CD4-positive, alpha-beta memory T cell (primary cell): Measurements from ENCODE around the gene ZBTB22. TPM values are rescaled to one million over a fixed set of nuclear protein-coding genes. Genes with fewer than 3 reads are reported as not detected.
"Not testable (repeated sequence)": the region's sequence is repeated elsewhere in the genome, so short reads cannot be mapped to it uniquely, and the experiment has no call there.

Source experiments
- CTCF ChIA-PET: fragments of 350-600 bp; sonication (Branson Sonifier 250); formaldehyde crosslinking; loops from one replicate; lab custom pipeline; 2021; ENCODE audit warnings: inconsistent platforms; ENCODE audit not compliant: partially characterized antibody; lab: Charles Lee
- POLR2A ChIA-PET: fragments of 350-600 bp; sonication (Branson Sonifier 250); formaldehyde crosslinking; loops from one replicate; lab custom pipeline; 2021; ENCODE audit not compliant: partially characterized antibody; lab: Charles Lee
- DNase-seq, 5 donors: peaks; one replicate each; pipeline versions ENCODE4 v3.0.0 to v3.0.0-alpha.2; 2020 to 2022; ENCODE audit warnings: mixed read lengths in 1 of 5
- H3K27ac ChIP-seq: one replicate; pipeline ENCODE4 v1.7.0; 2013; ENCODE audit warnings: low read depth, low read length
- H3K27me3 ChIP-seq: 2 replicates; pipeline ENCODE4 v1.7.0; 2013; ENCODE audit warnings: mild to moderate bottlenecking, low read length, moderate library complexity; ENCODE audit not compliant: insufficient read depth
- H3K36me3 ChIP-seq: 2 replicates; pipeline ENCODE4 v1.7.0; 2013; ENCODE audit warnings: mild to moderate bottlenecking, low read length, moderate library complexity; ENCODE audit not compliant: insufficient read depth
- H3K4me1 ChIP-seq: 2 replicates; pipeline ENCODE4 v1.7.0; 2013; ENCODE audit warnings: mild to moderate bottlenecking, low read length, moderate library complexity; ENCODE audit not compliant: insufficient read depth
- H3K4me3 ChIP-seq, 2 donors: one replicate each; pipeline ENCODE4 v1.7.0; 2013; ENCODE audit warnings: low read length in 2 of 2, mild to moderate bottlenecking in 1 of 2
- H3K9me3 ChIP-seq, 2 donors: one replicate each; pipeline ENCODE4 v1.7.0; 2013; ENCODE audit warnings: low read length in 2 of 2, control low read depth in 1 of 2; ENCODE audit not compliant: control insufficient read depth in 1 of 2
- H3K27ac Mint-ChIP-seq, 7 donors: one replicate each; pipeline ENCODE4 v1.8.0; 2020 to 2021; ENCODE audit warnings: mixed read lengths in 7 of 7, mild to moderate bottlenecking in 6 of 7, inconsistent platforms in 3 of 7, moderate library complexity in 3 of 7
- H3K27me3 Mint-ChIP-seq, 2 donors: one replicate each; pipeline ENCODE4 v1.8.0; 2020 to 2021; ENCODE audit warnings: mixed read lengths in 2 of 2
- H3K36me3 Mint-ChIP-seq, 2 donors: one replicate each; pipeline ENCODE4 v1.8.0; 2020 to 2021; ENCODE audit warnings: mixed read lengths in 2 of 2, inconsistent platforms in 1 of 2, mild to moderate bottlenecking in 1 of 2
- H3K4me1 Mint-ChIP-seq, 4 donors: one replicate each; pipeline ENCODE4 v1.8.0; 2020 to 2021; ENCODE audit warnings: mixed read lengths in 4 of 4, mild to moderate bottlenecking in 1 of 4
- H3K4me3 Mint-ChIP-seq, 8 donors: one replicate each; pipeline ENCODE4 v1.8.0; 2020 to 2021; ENCODE audit warnings: mixed read lengths in 8 of 8, mild to moderate bottlenecking in 7 of 8, moderate library complexity in 6 of 8, inconsistent platforms in 3 of 8
- H3K9me3 Mint-ChIP-seq, 8 donors: one replicate each; pipeline ENCODE4 v1.8.0; 2020 to 2021; ENCODE audit warnings: mixed read lengths in 8 of 8, mild to moderate bottlenecking in 5 of 8, inconsistent platforms in 3 of 8, moderate library complexity in 1 of 8
- intact Hi-C: fragments of 100-400 bp; cut with micrococcal nuclease; formaldehyde crosslinking; loops from one replicate; pipeline ENCODE4 v1.15.1; 2023
- polyA plus RNA-seq, 2 donors: library from polyadenylated mRNA; unstranded; fragments of 300-500 nt; fragmentation: Illumina TruSeq; gene quantifications; one replicate each; pipeline ENCODE4 v1.2.3, GENCODE V29; 2021
- total RNA-seq, 2 experiments: library from RNA; stranded (reverse); gene quantifications; one replicate each; pipeline ENCODE4 v1.2.3, GENCODE V29; 2021

Gene ZBTB22
- total and polyA plus RNA-seq, 4 experiments from 2014 or later, result 15.3 to 28.7 (median 23.5) TPM

DNA sequence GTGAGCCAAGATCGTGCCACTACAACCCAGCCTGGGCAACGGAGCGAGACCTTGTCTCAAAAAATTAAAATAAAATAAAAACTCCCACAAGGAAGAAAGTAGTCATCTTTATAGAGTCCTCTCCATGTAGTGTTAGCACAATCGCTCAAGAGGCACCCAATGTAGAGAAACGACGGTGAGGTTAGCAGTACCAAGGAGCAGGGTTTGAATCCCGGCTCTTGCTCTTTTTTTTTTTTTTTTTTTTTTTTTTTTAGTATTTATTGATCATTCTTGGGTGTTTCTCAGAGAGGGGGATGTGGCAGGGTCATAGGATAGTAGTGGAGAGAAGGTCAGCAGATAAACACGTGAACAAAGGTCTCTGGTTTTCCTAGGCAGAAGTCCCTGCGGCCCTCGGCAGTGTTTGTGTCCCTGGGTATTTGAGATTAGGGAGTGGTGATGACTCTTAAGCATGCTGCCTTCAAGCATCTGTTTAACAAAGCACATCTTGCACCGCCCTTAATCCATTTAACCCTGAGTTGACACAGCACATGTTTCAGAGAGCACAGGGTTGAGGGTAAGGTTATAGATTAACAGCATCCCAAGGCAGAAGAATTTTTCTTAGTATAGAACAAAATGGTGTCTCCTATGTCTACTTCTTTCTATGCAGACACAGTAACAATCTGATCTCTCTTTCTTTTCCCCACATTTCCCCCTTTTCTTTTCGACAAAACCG is 39.8 kb upstream of the ZBTB22 start:
- H3K4me1 ChIP-seq, H3K27me3 Mint-ChIP-seq, intact Hi-C loops, H3K27ac Mint-ChIP-seq, DNase-seq, H3K36me3 Mint-ChIP-seq, H3K4me1 Mint-ChIP-seq, H3K9me3 ChIP-seq, H3K4me3 ChIP-seq, H3K27me3 ChIP-seq, H3K36me3 ChIP-seq, H3K27ac ChIP-seq, H3K9me3 Mint-ChIP-seq, H3K4me3 Mint-ChIP-seq, CTCF ChIA-PET: not testable (repeated sequence)
- POLR2A ChIA-PET, result interaction anchor here (0.7 kb wide), 1 partner anchor 58 kb away, joined by 3 read pairs; no protein-coding TSS in a partner anchor

GRCh38 chr6:33356295-33356694 is 38.8 kb upstream of the ZBTB22 start:
- peaks cover 1 to 2% of the 10 kb centered on the region in 2 donors for H3K27me3 Mint-ChIP-seq
- ChIA-PET CTCF (no interaction called here), POLR2A (no interaction called here)
- H3K4me1 ChIP-seq, result no peaks in the 10 kb centered on the region
- H3K36me3 Mint-ChIP-seq, result no peaks in the 10 kb centered on the region
- H3K9me3 Mint-ChIP-seq, result no peaks in the 10 kb centered on the region
- no peak overlapping the region for H3K27ac Mint-ChIP-seq
- intact Hi-C loops, result no loop called here
- H3K27me3 ChIP-seq, result no peaks in the 10 kb centered on the region
- no peaks in the 10 kb centered on the region for H3K4me1 Mint-ChIP-seq
- H3K36me3 ChIP-seq, result no peaks in the 10 kb centered on the region
- no peak for DNase-seq
- H3K9me3 ChIP-seq, result no peaks in the 10 kb centered on the region
- no peak overlapping the region for H3K4me3 ChIP-seq
- no peak overlapping the region for H3K27ac ChIP-seq
- no peak overlapping the region for H3K4me3 Mint-ChIP-seq

GRCh38 chr6:33355860-33356259 is 38.3 kb upstream of the ZBTB22 start:
- H3K9me3 Mint-ChIP-seq, DNase-seq, H3K27me3 ChIP-seq, H3K27ac ChIP-seq, H3K4me1 ChIP-seq, H3K36me3 ChIP-seq, H3K27me3 Mint-ChIP-seq, intact Hi-C loops, CTCF ChIA-PET, H3K4me1 Mint-ChIP-seq, POLR2A ChIA-PET, H3K4me3 ChIP-seq, H3K9me3 ChIP-seq, H3K4me3 Mint-ChIP-seq, H3K36me3 Mint-ChIP-seq: not testable (repeated sequence)
- peak overlapping the region in 1 of 7 donors; percentile 75 for H3K27ac Mint-ChIP-seq

GRCh38 chr6:33347816-33348215 is 30.3 kb upstream of the ZBTB22 start:
- no peaks in the 10 kb centered on the region for H3K27me3 ChIP-seq
- H3K27ac ChIP-seq, result no peak overlapping the region
- Mint-ChIP-seq H3K9me3 (peaks cover 0 to 4% (median 0%) of the 10 kb centered on the region in 8 donors), H3K27me3 (no peaks in the 10 kb centered on the region), H3K4me3 (peak overlapping the region in 1 of 8 donors; percentile 26), H3K27ac (no peak overlapping the region), H3K36me3 (no peaks in the 10 kb centered on the region), H3K4me1 (peaks cover 21 to 48% (median 36%) of the 10 kb centered on the region in 4 donors)
- POLR2A ChIA-PET, result interaction anchor here (1.9 to 2.1 kb wide), 2 partner anchors 30 to 48 kb away, joined by 6 read pairs; partner anchors contain the start of genes RGL2 and ZBTB22
- CTCF ChIA-PET, result no interaction called here
- intact Hi-C loops, result no loop called here
- H3K9me3 ChIP-seq, result no peaks in the 10 kb centered on the region
- DNase-seq, result no peak
- peaks cover 33% of the 10 kb centered on the region for H3K4me1 ChIP-seq
- no peaks in the 10 kb centered on the region for H3K36me3 ChIP-seq
- no peak overlapping the region for H3K4me3 ChIP-seq

DNA sequence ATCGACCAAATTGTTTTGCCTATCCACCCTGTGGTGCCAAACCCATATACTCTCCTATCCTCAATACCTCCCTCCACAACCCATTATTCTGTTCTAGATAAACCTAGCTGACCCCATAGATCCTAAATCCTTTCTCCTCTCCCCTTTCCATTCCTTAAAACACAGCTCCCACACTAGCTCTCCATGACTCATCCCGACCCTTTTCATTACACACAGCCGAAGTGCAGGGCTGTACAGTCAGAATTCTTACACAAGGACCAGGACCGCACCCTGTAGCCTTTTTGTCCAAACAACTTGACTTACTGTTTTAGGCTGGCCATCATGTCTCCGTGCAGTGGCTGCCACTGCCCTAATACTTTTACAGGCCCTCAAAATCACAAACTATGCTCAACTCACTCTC is 29.4 kb upstream of the ZBTB22 start:
- H3K4me3 ChIP-seq, intact Hi-C loops, H3K9me3 Mint-ChIP-seq: not testable (repeated sequence)

DNA sequence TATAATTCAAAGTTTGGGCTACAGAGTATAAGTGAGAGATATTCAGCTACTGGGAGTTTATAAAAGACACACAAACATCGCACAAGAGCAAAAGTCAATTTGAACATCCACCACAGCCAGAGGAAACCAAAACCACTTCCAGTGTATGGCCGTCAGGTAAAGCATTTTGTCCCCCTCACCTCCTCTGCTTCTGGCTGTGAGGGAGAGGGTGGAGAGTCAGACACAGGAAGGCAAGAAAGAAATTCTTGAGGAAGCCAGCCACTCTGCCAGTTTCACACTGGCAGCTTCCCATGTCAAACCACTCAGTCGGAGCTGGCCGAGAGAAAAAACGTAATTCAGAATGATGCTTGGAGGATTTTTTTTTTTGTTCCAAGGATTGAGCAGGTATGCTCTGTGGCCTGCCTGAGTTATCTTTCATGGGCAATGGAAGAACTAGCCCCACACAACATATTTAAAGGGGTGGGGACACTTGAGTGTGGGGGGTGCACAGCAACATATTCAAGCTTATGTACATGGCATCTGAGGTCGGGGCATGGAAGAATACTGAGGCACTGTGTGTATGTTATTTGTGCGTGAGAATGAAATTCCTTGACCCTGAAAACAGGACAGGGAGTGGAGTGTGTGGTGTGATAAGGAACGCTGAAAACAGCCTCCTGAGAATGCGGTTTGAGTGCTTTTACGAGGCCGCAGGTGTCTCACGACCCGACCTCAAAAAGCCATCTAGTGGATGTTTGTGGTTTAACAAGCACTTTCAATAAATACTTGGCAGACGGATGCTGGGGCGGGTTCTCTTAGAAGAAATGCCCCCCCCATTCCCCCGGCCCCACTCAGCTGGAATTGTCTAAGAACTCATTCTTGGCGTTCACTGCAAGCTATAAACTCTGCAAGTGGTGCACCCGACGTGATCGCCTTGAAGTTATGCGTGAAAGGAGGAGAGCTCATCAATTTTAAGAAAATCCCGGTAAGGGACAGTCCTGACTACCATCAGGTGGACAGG is 27.5 kb upstream of the ZBTB22 start:
- Mint-ChIP-seq H3K4me1 (peaks cover 23 to 49% (median 37%) of the 10 kb centered on the region in 4 donors), H3K36me3 (no peaks in the 10 kb centered on the region), H3K27ac (peak overlapping the region; percentile 88 to 99 (median 98)), H3K4me3 (peak overlapping the region; percentile 76 to 92 (median 85)), H3K27me3 (no peaks in the 10 kb centered on the region), H3K9me3 (peaks cover 0 to 4% (median 0%) of the 10 kb centered on the region in 8 donors)
- Histone ChIP-seq H3K27me3 (no peaks in the 10 kb centered on the region), H3K4me3 (peak overlapping the region; percentile 11 to 61), H3K4me1 (peaks cover 44% of the 10 kb centered on the region), H3K27ac (peak overlapping the region; percentile 79), H3K36me3 (no peaks in the 10 kb centered on the region), H3K9me3 (no peaks in the 10 kb centered on the region)
- CTCF ChIA-PET, result interaction anchor here (0.7 to 3.5 kb wide), 26 partner anchors 18 to 356 kb away, joined by 3 to 47 read pairs (median 4); partner anchors contain the start of genes B3GALT4, CUTA, PFDN6 and RPS18
- peak; percentile 81 to 87 (median 84) for DNase-seq
- POLR2A ChIA-PET, result interaction anchor here (0.6 to 3.5 kb wide), 41 partner anchors 9 to 501 kb away, joined by 3 to 117 read pairs (median 5); partner anchors contain the start of genes B3GALT4, BAK1, CUTA and KIFC1
- intact Hi-C loops, result loop anchor here (1.0 kb wide), 11 partner anchors 22 to 145 kb away; partner anchors contain the start of genes B3GALT4, KIFC1, PFDN6 and RXRB

More for the DNA sequence above, 29.4 kb upstream of the ZBTB22 start:
- H3K27ac ChIP-seq, H3K9me3 ChIP-seq, DNase-seq, H3K36me3 ChIP-seq, H3K27me3 Mint-ChIP-seq, CTCF ChIA-PET, H3K36me3 Mint-ChIP-seq, H3K27me3 ChIP-seq: not testable (repeated sequence)
- Mint-ChIP-seq H3K27ac (peak overlapping the region in 2 of 7 donors; percentile 6 to 56), H3K4me3 (peak overlapping the region in 1 of 8 donors; percentile 54), H3K4me1 (peaks cover 21 to 49% (median 37%) of the 10 kb centered on the region in 4 donors)
- POLR2A ChIA-PET, result interaction anchor here (2.1 kb wide), 1 partner anchor 29 kb away, joined by 6 read pairs; the partner anchor contains the start of gene ZBTB22
- H3K4me1 ChIP-seq, result peaks cover 42% of the 10 kb centered on the region
